ENCODE data around the gene RTL10. TPM values are rescaled to one million over a fixed set of nuclear protein-coding genes. Genes with fewer than 3 reads are reported as not detected.

The RTL10 gene
- polyA plus RNA-seq, 2 of the 4 experiments (the other 2 are of a cell fraction) = 4.4 to 5.1 TPM

DNA sequence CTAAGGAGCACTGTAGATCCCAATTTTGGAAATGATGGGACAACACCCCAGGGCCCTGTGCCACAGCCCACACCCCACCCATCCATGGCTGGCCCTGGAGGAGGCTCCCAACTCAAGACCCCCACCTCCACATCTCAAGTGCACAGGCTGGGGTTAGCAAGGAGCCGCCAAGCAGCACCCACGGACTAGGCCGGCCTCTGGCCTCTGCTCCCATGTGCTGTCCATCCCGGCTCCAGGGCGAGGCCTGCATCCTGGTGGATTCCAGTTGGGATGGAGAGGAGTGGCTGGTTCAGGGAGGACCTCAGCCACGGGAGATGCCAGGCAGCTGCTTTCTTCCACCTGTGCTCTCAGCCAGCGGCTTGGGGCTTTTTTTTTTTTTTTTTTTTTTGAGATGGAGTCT lies 43.5 kb upstream of the RTL10 start:
- H3K27ac ChIP-seq = no peak overlapping the region
- no peak for ATAC-seq

DNA sequence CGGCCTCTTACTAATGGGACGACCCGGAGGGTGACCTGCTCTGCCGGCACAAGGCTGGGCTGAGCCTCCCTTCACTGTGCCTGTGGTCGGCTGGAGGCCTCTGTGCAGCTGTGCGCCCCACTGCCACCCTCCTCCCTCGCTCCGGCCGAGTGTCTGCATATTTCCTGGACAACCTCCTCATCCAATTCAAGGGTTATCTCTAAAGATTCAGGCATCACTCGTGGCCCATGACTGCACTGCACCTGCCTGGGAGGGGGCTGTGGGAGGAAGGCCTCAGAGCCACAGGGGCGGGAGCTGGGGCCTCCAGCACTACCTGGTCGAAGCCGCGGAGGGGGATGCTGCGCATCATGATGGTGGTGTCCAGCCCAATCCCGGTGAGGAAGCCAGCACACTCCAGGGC lies 43.1 kb upstream of the RTL10 start:
- no peak overlapping the region for H3K27ac ChIP-seq
- POLR2A ChIA-PET = no interaction called here
- 90% methylated on average over 6 of the region's 16 CpGs for WGBS (ENCODE audit: missing lambda C conversion rate)
- no peak overlapping the region for H3K4me2 ChIP-seq
- no peaks in the 10 kb centered on the region for H3K9me3 ChIP-seq
- CTCF ChIA-PET = interaction anchor here (1.8 to 4.1 kb wide), 2 partner anchors 13 to 168 kb away, joined by 9 to 18 read pairs; no protein-coding TSS in a partner anchor
- TF ChIP-seq, protein P1, sequence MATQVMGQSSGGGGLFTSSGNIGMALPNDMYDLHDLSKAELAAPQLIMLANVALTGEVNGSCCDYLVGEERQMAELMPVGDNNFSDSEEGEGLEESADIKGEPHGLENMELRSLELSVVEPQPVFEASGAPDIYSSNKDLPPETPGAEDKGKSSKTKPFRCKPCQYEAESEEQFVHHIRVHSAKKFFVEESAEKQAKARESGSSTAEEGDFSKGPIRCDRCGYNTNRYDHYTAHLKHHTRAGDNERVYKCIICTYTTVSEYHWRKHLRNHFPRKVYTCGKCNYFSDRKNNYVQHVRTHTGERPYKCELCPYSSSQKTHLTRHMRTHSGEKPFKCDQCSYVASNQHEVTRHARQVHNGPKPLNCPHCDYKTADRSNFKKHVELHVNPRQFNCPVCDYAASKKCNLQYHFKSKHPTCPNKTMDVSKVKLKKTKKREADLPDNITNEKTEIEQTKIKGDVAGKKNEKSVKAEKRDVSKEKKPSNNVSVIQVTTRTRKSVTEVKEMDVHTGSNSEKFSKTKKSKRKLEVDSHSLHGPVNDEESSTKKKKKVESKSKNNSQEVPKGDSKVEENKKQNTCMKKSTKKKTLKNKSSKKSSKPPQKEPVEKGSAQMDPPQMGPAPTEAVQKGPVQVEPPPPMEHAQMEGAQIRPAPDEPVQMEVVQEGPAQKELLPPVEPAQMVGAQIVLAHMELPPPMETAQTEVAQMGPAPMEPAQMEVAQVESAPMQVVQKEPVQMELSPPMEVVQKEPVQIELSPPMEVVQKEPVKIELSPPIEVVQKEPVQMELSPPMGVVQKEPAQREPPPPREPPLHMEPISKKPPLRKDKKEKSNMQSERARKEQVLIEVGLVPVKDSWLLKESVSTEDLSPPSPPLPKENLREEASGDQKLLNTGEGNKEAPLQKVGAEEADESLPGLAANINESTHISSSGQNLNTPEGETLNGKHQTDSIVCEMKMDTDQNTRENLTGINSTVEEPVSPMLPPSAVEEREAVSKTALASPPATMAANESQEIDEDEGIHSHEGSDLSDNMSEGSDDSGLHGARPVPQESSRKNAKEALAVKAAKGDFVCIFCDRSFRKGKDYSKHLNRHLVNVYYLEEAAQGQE (IDR thresholded peaks at IDR 0.05) = no peak
- TF ChIP-seq RARB (CRISPR knock-in tag; IDR thresholded peaks at IDR 0.05) (no peak), RFX5 (IDR thresholded peaks at IDR 0.05) (no peak), ZFP36 (IDR thresholded peaks at IDR 0.05; ENCODE audit: borderline replicate concordance, partially characterized antibody) (no peak), EP300 (IDR thresholded peaks at IDR 0.05) (no peak), ZSCAN20 (CRISPR knock-in tag; IDR thresholded peaks at IDR 0.05) (no peak)
- TF ChIP-seq, protein P2, sequence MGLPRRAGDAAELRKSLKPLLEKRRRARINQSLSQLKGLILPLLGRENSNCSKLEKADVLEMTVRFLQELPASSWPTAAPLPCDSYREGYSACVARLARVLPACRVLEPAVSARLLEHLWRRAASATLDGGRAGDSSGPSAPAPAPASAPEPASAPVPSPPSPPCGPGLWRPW (IDR thresholded peaks at IDR 0.05) = no peak
- TF ChIP-seq, protein P3, sequence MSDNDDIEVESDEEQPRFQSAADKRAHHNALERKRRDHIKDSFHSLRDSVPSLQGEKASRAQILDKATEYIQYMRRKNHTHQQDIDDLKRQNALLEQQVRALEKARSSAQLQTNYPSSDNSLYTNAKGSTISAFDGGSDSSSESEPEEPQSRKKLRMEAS (IDR thresholded peaks at IDR 0.05) = no peak
- TF ChIP-seq, protein P4, sequence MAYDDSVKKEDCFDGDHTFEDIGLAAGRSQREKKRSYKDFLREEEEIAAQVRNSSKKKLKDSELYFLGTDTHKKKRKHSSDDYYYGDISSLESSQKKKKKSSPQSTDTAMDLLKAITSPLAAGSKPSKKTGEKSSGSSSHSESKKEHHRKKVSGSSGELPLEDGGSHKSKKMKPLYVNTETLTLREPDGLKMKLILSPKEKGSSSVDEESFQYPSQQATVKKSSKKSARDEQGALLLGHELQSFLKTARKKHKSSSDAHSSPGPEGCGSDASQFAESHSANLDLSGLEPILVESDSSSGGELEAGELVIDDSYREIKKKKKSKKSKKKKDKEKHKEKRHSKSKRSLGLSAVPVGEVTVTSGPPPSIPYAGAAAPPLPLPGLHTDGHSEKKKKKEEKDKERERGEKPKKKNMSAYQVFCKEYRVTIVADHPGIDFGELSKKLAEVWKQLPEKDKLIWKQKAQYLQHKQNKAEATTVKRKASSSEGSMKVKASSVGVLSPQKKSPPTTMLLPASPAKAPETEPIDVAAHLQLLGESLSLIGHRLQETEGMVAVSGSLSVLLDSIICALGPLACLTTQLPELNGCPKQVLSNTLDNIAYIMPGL (CRISPR knock-in tag; IDR thresholded peaks at IDR 0.05; ENCODE audit: borderline replicate concordance) = no peak
- no peak overlapping the region for H3K4me3 ChIP-seq
- no peaks in the 10 kb centered on the region for H3K4me1 ChIP-seq
- ATAC-seq (no peak), FAIRE-seq (no peak), DNase-seq (ENCODE audit: low read depth in 1 of 2, low spot score in 1 of 2) (no peak)

More for the DNA sequence above, 43.5 kb upstream of the RTL10 start:
- POLR2A ChIA-PET = no interaction called here
- H3K4me2 ChIP-seq = no peak overlapping the region
- no peaks in the 10 kb centered on the region for H3K4me1 ChIP-seq
- CTCF ChIA-PET = interaction anchor here (2.1 to 4.1 kb wide), 2 partner anchors 142 to 168 kb away, joined by 5 to 18 read pairs; no protein-coding TSS in a partner anchor
- WGBS (ENCODE audit: missing lambda C conversion rate) = 92% methylated on average over 5 of the region's 7 CpGs
- no peaks in the 10 kb centered on the region for H3K9me3 ChIP-seq
- no peak for FAIRE-seq
- no peak for DNase-seq (ENCODE audit: low read depth in 1 of 2, low spot score in 1 of 2)
- TF ChIP-seq JUN (IDR thresholded peaks at IDR 0.05) = no peak
- no peak for TF ChIP-seq HOXB13 (CRISPR knock-in tag; IDR thresholded peaks at IDR 0.05; ENCODE audit: low read depth)
- H3K4me3 ChIP-seq = no peak overlapping the region

DNA sequence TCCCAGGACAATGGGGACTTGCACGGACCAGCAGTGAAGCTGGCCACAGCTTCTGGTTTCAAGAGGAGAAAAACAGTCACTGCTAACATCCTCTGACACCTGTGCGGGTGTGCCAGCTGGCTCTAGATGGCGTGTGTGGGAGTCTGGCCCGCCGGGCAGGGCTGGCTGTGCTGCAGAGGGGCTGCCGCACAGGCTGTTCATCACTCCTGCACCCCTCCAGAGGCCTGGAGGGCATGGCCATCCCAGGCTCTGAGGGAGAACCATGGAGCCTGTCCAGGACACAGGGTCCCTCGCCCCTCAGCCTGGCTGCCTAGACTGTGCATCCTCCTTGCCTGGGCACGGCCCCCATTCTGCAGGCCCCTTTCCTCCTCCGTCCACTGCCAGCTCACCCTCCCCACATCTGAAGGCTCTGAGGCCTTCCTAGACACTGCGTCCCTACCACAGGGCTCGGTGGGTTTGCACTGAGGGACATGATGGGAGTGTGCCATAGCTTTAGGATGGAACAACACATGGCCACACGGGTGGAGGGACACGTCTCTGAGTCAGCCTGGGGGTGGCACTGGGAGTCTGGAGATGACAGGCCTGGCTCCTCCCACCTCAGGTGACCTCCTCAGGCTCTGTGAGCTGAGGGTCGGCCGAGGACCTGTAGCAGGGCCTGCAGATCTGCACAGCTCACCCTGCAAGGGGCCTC lies 42.1 kb upstream of the RTL10 start:
- H3K4me1 ChIP-seq = peaks cover 3% of the 10 kb centered on the region; the same call in 2 of the 3 replicates
- CTCF ChIA-PET = interaction anchor here (0.7 to 4.1 kb wide), 6 partner anchors 9 to 233 kb away, joined by 3 to 18 read pairs (median 4); no protein-coding TSS in a partner anchor
- POLR2A ChIA-PET = no interaction called here
- no peak overlapping the region for H3K4me3 ChIP-seq
- H3K4me2 ChIP-seq = no peak overlapping the region
- no peak for FAIRE-seq
- H3K27ac ChIP-seq = no peak overlapping the region
- DNase-seq (ENCODE audit: low read depth in 1 of 2, low spot score in 1 of 2) = no peak
- H3K9me3 ChIP-seq = no peaks in the 10 kb centered on the region
- ATAC-seq = peak in 1 of 2 experiments; percentile 31; a peak in 3 of 6 replicates
- WGBS (ENCODE audit: missing lambda C conversion rate) = 87% methylated on average over 5 of the region's 15 CpGs
- TF ChIP-seq TP53 (CRISPR knock-in tag; IDR thresholded peaks at IDR 0.05) (no peak), ZFP36 (IDR thresholded peaks at IDR 0.05; ENCODE audit: borderline replicate concordance, partially characterized antibody) (no peak), MAFK (IDR thresholded peaks at IDR 0.05; ENCODE audit: partially characterized antibody) (no peak), EHMT2 (IDR thresholded peaks at IDR 0.05; ENCODE audit: low read depth) (no peak), RCOR1 (IDR thresholded peaks at IDR 0.05; ENCODE audit: low read depth, low read length) (no peak), ZNF302 (CRISPR knock-in tag; IDR thresholded peaks at IDR 0.05) (no peak), NFE2L2 (conservative IDR thresholded peaks at IDR 0.05; ENCODE audit: low read length) (no peak), SMC3 (IDR thresholded peaks at IDR 0.05) (no peak), EHF (CRISPR knock-in tag; IDR thresholded peaks at IDR 0.05) (no peak), KDM5A (IDR thresholded peaks at IDR 0.05) (no peak)
- TF ChIP-seq, protein P5, sequence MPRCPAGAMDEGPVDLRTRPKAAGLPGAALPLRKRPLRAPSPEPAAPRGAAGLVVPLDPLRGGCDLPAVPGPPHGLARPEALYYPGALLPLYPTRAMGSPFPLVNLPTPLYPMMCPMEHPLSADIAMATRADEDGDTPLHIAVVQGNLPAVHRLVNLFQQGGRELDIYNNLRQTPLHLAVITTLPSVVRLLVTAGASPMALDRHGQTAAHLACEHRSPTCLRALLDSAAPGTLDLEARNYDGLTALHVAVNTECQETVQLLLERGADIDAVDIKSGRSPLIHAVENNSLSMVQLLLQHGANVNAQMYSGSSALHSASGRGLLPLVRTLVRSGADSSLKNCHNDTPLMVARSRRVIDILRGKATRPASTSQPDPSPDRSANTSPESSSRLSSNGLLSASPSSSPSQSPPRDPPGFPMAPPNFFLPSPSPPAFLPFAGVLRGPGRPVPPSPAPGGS (IDR thresholded peaks at IDR 0.05) = no peak
- TF ChIP-seq, protein P6, sequence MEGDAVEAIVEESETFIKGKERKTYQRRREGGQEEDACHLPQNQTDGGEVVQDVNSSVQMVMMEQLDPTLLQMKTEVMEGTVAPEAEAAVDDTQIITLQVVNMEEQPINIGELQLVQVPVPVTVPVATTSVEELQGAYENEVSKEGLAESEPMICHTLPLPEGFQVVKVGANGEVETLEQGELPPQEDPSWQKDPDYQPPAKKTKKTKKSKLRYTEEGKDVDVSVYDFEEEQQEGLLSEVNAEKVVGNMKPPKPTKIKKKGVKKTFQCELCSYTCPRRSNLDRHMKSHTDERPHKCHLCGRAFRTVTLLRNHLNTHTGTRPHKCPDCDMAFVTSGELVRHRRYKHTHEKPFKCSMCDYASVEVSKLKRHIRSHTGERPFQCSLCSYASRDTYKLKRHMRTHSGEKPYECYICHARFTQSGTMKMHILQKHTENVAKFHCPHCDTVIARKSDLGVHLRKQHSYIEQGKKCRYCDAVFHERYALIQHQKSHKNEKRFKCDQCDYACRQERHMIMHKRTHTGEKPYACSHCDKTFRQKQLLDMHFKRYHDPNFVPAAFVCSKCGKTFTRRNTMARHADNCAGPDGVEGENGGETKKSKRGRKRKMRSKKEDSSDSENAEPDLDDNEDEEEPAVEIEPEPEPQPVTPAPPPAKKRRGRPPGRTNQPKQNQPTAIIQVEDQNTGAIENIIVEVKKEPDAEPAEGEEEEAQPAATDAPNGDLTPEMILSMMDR (IDR thresholded peaks at IDR 0.05) = no peak
- TF ChIP-seq, protein P7, sequence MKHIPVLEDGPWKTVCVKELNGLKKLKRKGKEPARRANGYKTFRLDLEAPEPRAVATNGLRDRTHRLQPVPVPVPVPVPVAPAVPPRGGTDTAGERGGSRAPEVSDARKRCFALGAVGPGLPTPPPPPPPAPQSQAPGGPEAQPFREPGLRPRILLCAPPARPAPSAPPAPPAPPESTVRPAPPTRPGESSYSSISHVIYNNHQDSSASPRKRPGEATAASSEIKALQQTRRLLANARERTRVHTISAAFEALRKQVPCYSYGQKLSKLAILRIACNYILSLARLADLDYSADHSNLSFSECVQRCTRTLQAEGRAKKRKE (CRISPR knock-in tag; IDR thresholded peaks at IDR 0.05; ENCODE audit: low read depth) = no peak
